Germinal center (tissue), 1 donor: ENCODE measurements around the gene TMIGD1.
"Not testable (repeated sequence)": the region's sequence is repeated elsewhere in the genome, so short reads cannot be mapped to it uniquely, and the experiment has no call there.

Experiments used
- DNase-seq: peaks from one replicate; pipeline ENCODE4 v3.0.0; 2012; ENCODE audit warnings: mixed read lengths, low spot score

The TMIGD1 gene

GRCh38 chr17:30358055-30358760 is 24.4 kb upstream of the TMIGD1 start:
- no peak for DNase-seq

- no peak for DNase-seq
Observed at GRCh38 chr17:30357476-30357875, 23.6 kb upstream of the TMIGD1 start.

DNA sequence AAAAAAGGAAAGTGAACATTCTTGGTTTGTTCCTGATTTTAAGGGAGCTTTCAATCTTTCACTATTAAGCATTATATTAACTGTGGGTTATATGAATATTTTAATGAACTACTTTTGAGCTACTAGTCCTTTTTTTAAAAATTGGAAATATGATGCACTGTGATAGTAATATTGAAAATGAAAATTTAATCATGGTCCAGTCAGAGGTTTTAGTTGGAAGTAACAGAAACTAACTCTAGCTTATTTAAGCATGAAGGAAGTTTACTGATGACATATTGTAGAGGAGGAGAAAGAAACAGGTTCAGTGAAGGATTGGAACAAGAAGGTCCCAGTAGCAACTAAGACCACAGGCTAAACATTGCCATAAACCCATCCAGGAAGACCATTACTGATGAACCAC is 20.8 kb upstream of the TMIGD1 start:
- DNase-seq: no peak

- no peak for DNase-seq
Observed at GRCh38 chr17:30352240-30352814, 18.5 kb upstream of the TMIGD1 start.

- no peak for DNase-seq
Observed at GRCh38 chr17:30351735-30352134, 17.9 kb upstream of the TMIGD1 start.

DNA sequence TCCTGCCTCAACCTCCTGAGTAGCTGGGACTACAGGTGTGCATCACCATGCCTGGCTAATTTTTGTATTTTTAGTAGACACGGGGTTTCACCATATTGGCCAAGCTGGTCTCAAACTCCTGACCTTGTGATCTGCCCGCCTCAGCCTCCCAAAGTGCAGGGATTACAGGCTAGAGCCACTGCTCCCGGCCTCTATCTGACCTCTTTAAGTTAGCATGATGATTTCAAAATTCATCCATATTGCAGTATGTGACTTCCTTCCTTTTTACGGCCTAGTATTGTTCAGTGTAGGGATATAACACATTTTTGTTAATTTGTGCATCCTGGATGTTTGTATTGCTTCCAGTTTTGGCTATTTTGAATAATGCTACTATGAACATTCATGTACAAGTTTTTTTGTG is 17.4 kb upstream of the TMIGD1 start:
- DNase-seq: not testable (repeated sequence)

- DNase-seq: no peak
Observed at GRCh38 chr17:30349252-30349651, 15.4 kb upstream of the TMIGD1 start.

GRCh38 chr17:30347488-30347887 is 13.6 kb upstream of the TMIGD1 start:
- DNase-seq: no peak

- no peak for DNase-seq
Observed at GRCh38 chr17:30346221-30346795, 12.5 kb upstream of the TMIGD1 start.

GRCh38 chr17:30345527-30346075 is 11.7 kb upstream of the TMIGD1 start:
- DNase-seq: no peak

DNA sequence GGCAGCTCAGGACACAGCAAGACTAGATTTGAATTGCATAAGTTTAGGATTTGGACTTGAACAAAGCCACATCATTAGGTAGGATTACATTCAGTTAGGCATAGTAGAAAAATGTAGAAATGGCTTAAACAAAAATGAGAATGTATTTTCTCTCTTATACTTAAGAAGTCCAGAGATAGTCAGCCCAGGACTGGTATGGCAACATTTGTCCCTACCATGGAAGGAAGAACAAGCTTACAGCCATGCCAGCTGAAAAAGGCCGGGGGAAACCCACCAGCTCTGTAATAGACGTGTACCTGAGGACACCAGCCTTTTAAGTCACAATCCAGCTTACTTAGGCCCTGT is 11.2 kb upstream of the TMIGD1 start:
- DNase-seq: no peak

GRCh38 chr17:30344283-30345088 is 10.6 kb upstream of the TMIGD1 start:
- DNase-seq: no peak

DNA sequence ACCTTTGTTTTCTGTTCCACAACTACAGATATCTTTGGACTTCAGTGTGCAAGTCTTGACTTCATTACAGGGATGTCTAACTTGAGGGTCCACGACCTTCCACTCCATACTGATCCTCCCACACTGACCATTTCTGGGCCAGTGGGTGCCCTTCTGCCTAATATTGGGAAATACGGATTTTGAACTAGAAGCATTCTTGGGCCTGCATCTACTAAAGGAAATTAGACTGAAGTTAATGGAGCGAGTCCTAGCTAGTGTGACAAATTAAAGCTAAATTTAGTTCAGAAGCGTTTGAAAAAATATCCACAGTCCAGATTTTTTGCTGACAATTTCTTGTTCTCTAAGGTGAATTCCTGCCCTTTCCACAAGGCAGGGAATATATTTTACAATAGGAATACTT is 9.9 kb upstream of the TMIGD1 start:
- DNase-seq: no peak

GRCh38 chr17:30343244-30343643 is 9.4 kb upstream of the TMIGD1 start:
- DNase-seq: not testable (repeated sequence)

DNA sequence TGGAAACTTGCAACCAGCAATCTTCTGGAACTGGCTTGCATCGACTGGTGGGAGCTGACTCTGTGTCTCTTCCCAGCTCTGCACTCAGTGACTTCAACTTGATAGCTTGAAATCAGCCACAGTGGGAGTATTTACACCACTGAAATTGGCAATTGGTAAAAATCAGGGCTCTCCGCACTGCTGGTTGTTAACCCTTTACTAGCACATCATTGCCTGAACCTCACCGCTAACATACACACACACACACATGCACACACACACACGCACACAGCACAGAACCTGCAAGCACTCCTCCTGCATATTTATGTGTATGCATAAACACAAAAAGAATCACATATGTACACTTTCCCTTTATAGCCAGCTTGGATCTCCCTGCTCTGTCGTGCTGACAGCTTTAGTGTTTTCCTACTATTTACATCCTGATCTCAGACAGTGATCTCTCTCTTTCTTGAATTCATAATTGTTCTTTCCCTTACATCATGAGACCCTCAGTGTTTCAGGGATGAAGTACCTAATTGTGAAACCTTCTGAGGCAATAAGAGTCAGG is 7.9 kb upstream of the TMIGD1 start:
- no peak for DNase-seq

DNA sequence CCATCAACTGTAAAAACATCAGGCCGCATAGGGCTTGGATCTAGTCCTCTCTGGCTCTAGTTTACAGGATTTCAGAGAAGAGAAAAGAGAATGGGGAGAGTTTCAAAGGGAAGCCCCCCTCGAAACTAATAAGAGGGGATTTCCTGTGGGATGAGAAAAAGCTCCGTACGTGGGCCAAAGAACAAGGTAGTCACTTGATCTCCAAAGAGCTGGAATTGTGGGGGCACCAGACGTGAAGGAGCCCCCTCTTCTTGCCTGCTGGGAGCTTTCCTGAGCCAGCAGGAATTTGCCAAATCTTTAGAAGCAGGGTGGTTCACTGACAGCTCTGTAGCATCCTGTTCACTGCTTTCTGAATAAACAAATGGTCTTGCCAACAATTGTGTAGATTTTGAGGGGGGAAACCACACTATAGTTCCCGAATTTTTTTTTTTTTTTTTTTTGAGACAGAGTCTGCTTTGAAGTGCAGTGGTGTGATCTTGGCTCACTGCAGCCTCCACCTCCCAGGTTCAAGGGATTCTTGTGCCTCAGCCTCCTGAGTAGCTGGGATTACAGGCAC is 7.0 kb upstream of the TMIGD1 start:
- DNase-seq: no peak

GRCh38 chr17:30339086-30339485 is 5.2 kb upstream of the TMIGD1 start:
- no peak for DNase-seq

DNA sequence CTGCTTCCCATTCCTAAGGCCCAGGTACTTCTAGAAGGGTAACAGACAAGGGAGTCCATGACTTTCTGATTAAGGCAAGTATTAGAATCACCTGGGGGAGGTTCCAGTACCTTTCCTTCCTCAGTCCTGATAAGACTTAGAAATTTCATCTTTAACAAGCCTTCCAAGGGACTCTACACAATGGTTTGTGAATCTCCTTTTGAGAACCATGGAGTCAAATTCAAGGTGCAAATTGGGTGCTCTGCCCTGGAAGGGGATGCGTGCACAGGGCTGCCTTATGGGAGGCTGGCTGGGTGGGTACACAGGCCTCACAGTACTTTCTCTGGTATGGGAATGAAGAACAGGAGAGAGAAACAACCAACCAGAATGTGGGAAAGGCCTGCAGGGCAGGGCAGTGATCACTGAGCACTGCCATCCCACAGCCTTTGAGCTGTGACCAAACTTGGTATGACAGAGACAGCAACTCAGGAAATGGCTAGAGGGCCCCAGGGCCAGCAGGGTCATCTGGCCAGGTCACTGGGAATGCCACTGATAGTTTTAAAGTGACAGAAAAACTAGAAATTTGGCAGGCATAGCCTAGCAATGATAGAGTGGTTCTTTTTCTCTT is 3.6 kb upstream of the TMIGD1 start:
- DNase-seq: no peak

GRCh38 chr17:30336369-30337171 is 2.7 kb upstream of the TMIGD1 start:
- DNase-seq: peak; percentile 59

- DNase-seq: no peak
Observed at GRCh38 chr17:30334421-30334820, 564 bp upstream of the TMIGD1 start.

DNA sequence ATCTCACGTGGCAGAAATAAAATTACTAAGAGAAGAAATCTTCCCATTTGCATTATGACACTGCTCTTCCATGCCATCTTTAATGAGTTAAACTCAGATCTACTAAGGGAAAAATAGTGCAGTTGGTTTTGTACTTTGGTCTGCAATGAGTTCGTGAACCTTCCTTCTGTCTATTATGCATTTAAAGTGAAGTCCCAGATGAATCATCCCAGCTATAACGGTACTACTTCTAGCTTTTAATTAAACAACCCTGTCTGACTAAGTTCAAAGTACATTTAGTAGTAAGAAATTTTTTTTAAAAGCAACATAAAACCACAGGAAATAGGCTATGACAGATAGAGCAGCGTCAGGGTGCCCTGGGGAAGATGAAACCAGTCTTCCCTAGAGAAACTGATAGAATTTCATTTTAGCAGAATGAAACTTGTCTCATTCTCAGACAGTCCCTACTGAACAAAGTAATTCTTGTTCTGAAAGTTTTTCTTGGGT is 1.8 kb downstream of the TMIGD1 start:
- no peak for DNase-seq
